NCI-H187 (cell line): Measurements from ENCODE around the gene PRKG2.
"Not testable (repeated sequence)": the region's sequence is repeated elsewhere in the genome, so short reads cannot be mapped to it uniquely, and the experiment has no call there.

ENCODE experiments used
- DNase-seq, 2 experiments: peaks; one replicate each; lab custom pipeline; 2025; lab: John Stamatoyannopoulos, UW

The PRKG2 gene

GRCh38 chr4:81214881-81215868, at the start of gene PRKG2:
Gene PRKG2 (minus strand): TSS chr4:81215222. CDS start chr4:81205047, 10,175 bp downstream.
- no peak for DNase-seq

GRCh38 chr4:81260443-81261101, 45.5 kb upstream of the PRKG2 start:
- DNase-seq = no peak

GRCh38 chr4:81258841-81259550, 44.0 kb upstream of the PRKG2 start:
- no peak for DNase-seq

- DNase-seq = no peak
Measured at GRCh38 chr4:81257816-81258215, 42.8 kb upstream of the PRKG2 start.

- DNase-seq = no peak
Measured at GRCh38 chr4:81257021-81257420, 42.0 kb upstream of the PRKG2 start.

- no peak for DNase-seq
Measured at GRCh38 chr4:81256059-81256970, 41.3 kb upstream of the PRKG2 start.

- DNase-seq = no peak
Measured at GRCh38 chr4:81255524-81255923, 40.5 kb upstream of the PRKG2 start.

- no peak for DNase-seq
Measured at GRCh38 chr4:81250430-81250829, 35.4 kb upstream of the PRKG2 start.

- DNase-seq = no peak
Measured at GRCh38 chr4:81245218-81246009, 30.4 kb upstream of the PRKG2 start.

GRCh38 chr4:81237791-81238190, 22.8 kb upstream of the PRKG2 start:
- no peak for DNase-seq

- no peak for DNase-seq
Measured at GRCh38 chr4:81235982-81236749, 21.1 kb upstream of the PRKG2 start.

GRCh38 chr4:81227968-81228367, 12.9 kb upstream of the PRKG2 start:
- no peak for DNase-seq

- no peak for DNase-seq
Measured at GRCh38 chr4:81227138-81227537, 12.1 kb upstream of the PRKG2 start.

- DNase-seq = no peak
Measured at GRCh38 chr4:81225252-81225651, 10.2 kb upstream of the PRKG2 start.

- DNase-seq = not testable (repeated sequence)
Measured at GRCh38 chr4:81222082-81222472, 7.1 kb upstream of the PRKG2 start.

- no peak for DNase-seq
Measured at GRCh38 chr4:81221303-81222081, 6.5 kb upstream of the PRKG2 start.

GRCh38 chr4:81220271-81220670, 5.2 kb upstream of the PRKG2 start:
- no peak for DNase-seq

GRCh38 chr4:81218206-81218605, 3.2 kb upstream of the PRKG2 start:
- no peak for DNase-seq

GRCh38 chr4:81217779-81218178, 2.8 kb upstream of the PRKG2 start:
- DNase-seq = no peak
